ENCODE data around the gene ETFA.

Gene ETFA

DNA sequence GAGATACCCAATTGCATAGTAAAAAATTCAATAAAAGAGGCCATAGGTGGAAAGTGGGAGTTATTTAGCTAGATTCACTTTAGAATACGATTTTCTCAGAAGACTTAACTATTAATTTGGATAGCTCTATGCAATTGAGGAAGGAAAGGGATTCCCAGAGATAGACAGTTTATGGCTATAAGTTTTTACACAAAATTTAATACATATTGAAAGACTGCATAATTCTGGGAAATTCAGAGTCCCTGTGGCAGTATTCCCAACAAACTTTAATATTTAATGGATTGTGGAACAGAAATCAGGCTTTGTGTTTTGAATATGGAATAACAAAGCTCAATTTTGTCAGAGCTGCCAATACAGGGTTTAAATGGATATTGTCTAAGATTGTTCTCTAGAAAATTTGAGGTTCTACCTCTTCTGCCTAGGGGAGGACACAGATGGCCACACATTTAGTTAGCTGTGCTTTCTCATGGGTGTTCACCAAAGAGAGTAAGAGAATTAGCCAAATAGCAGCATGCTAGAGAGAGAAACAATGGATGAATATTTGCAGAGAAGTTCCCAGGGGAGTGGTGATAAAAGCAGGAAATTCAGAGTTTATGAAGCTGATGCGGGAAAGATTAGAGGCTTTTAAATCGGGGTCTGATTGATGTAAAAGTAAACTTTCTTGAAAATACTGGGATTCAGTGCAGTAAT is 33.8 kb upstream of the ETFA start:
- TF ChIP-seq, protein P1, sequence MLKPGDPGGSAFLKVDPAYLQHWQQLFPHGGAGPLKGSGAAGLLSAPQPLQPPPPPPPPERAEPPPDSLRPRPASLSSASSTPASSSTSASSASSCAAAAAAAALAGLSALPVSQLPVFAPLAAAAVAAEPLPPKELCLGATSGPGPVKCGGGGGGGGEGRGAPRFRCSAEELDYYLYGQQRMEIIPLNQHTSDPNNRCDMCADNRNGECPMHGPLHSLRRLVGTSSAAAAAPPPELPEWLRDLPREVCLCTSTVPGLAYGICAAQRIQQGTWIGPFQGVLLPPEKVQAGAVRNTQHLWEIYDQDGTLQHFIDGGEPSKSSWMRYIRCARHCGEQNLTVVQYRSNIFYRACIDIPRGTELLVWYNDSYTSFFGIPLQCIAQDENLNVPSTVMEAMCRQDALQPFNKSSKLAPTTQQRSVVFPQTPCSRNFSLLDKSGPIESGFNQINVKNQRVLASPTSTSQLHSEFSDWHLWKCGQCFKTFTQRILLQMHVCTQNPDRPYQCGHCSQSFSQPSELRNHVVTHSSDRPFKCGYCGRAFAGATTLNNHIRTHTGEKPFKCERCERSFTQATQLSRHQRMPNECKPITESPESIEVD (tag by site-specific recombination; IDR thresholded peaks at IDR 0.05): peak; percentile 94
- TF ChIP-seq ZNF843 (tag by site-specific recombination; IDR thresholded peaks at IDR 0.05) (0 out of 2 replicates have a peak, but pooled peaks have one; percentile 8), GFI1B (tag by site-specific recombination; IDR thresholded peaks at IDR 0.05) (peak; percentile 82; the same call in 1 of the 2 replicates), ZNF426 (tag by site-specific recombination; IDR thresholded peaks at IDR 0.05) (no peak), ZNF596 (tag by site-specific recombination; IDR thresholded peaks at IDR 0.05) (peak; percentile 51; the same call in 1 of the 2 replicates), PRDM1 (tag by site-specific recombination; IDR thresholded peaks at IDR 0.05) (peak; percentile 67; the same call in 1 of the 2 replicates), CTCF (tag by site-specific recombination; IDR thresholded peaks at IDR 0.05) (no peak), FEZF1 (tag by site-specific recombination; IDR thresholded peaks at IDR 0.05) (peak; percentile 20; the same call in 1 of the 2 replicates), TRIM28 (IDR thresholded peaks at IDR 0.05; ENCODE audit: borderline replicate concordance, low read length) (0 out of 2 replicates have a peak, but pooled peaks have one; percentile 10)
- TF ChIP-seq, protein P2, sequence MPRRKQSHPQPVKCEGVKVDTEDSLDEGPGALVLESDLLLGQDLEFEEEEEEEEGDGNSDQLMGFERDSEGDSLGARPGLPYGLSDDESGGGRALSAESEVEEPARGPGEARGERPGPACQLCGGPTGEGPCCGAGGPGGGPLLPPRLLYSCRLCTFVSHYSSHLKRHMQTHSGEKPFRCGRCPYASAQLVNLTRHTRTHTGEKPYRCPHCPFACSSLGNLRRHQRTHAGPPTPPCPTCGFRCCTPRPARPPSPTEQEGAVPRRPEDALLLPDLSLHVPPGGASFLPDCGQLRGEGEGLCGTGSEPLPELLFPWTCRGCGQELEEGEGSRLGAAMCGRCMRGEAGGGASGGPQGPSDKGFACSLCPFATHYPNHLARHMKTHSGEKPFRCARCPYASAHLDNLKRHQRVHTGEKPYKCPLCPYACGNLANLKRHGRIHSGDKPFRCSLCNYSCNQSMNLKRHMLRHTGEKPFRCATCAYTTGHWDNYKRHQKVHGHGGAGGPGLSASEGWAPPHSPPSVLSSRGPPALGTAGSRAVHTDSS (tag by site-specific recombination; IDR thresholded peaks at IDR 0.05): no peak
- Histone ChIP-seq H3K36me3 (ENCODE audit: control insufficient read depth in 2 of 2, insufficient read depth in 1 of 2, low read length in 2 of 2) (peaks cover 0 to 31% of the 10 kb centered on the region in 2 experiments; a peak in 1 of 3 replicates), H3K4me3 (ENCODE audit: low read depth, low read length) (no peak overlapping the region), H3K4me1 (ENCODE audit: control insufficient read depth, insufficient read depth, low read length) (peaks cover 39% of the 10 kb centered on the region), H3K9me3 (ENCODE audit: control insufficient read depth, insufficient read depth, low read depth, low read length) (no peaks in the 10 kb centered on the region), H3K27ac (ENCODE audit: extremely low read depth, low read depth, low read length) (peak overlapping the region; percentile 86; the same call in 1 of the 2 replicates)
- ChIA-PET POLR2A (interaction anchor here (0.6 to 6.2 kb wide), 9 partner anchors 8 to 65 kb away, joined by 3 to 134 read pairs (median 3); partner anchors contain the start of genes ETFA and ISL2), CTCF (interaction anchor here (0.6 to 1.7 kb wide), 8 partner anchors 9 to 111 kb away, joined by 3 to 9 read pairs (median 3); partner anchors contain the start of gene ISL2)

GRCh38 chr15:76343313-76343996 is 32.2 kb upstream of the ETFA start:
- ChIA-PET CTCF (interaction anchor here (0.8 to 1.2 kb wide), 2 partner anchors 13 to 152 kb away, joined by 3 to 4 read pairs; no protein-coding TSS in a partner anchor), POLR2A (no interaction called here)
- H3K27ac ChIP-seq (ENCODE audit: extremely low read depth, low read depth, low read length): no peak overlapping the region
- H3K36me3 ChIP-seq (ENCODE audit: control insufficient read depth in 2 of 2, insufficient read depth in 1 of 2, low read length in 2 of 2): peaks cover 0 to 39% of the 10 kb centered on the region in 2 experiments; a peak in 1 of 3 replicates
- no peaks in the 10 kb centered on the region for H3K9me3 ChIP-seq (ENCODE audit: control insufficient read depth, insufficient read depth, low read depth, low read length)
- no peak overlapping the region for H3K4me3 ChIP-seq (ENCODE audit: low read depth, low read length)
- TF ChIP-seq ZNF175 (tag by site-specific recombination; IDR thresholded peaks at IDR 0.05) (no peak), ZNF394 (tag by site-specific recombination; IDR thresholded peaks at IDR 0.05; ENCODE audit: borderline replicate concordance) (no peak), ZNF214 (tag by site-specific recombination; IDR thresholded peaks at IDR 0.05; ENCODE audit: borderline replicate concordance) (no peak)
- H3K4me1 ChIP-seq (ENCODE audit: control insufficient read depth, insufficient read depth, low read length): peaks cover 29% of the 10 kb centered on the region

Data from HEK293 (cell line).